HG02763 (cell line): ENCODE measurements around the gene COPS7B.

Source experiments
- ATAC-seq: cut with Tn5 transposase; IDR thresholded peaks from one replicate; pipeline ENCODE4 v1.9.1; 2021; ENCODE audit warnings: mild to moderate bottlenecking, moderate library complexity; ENCODE audit not compliant: unreplicated experiment

Gene COPS7B

GRCh38 chr2:231785413-231785812 lies 832 bp upstream of the COPS7B start:
- no peak for ATAC-seq

- no peak for ATAC-seq
Measured at GRCh38 chr2:231785822-231786176, 446 bp upstream of the COPS7B start.

GRCh38 chr2:231786917-231787292 lies 660 bp downstream of the COPS7B start:
- ATAC-seq: no peak

GRCh38 chr2:231791107-231791506 lies 4.9 kb downstream of the COPS7B start:
- ATAC-seq: no peak

- ATAC-seq: no peak
Measured at GRCh38 chr2:231794383-231794782, 8.1 kb downstream of the COPS7B start.

- ATAC-seq: no peak
Measured at GRCh38 chr2:231795525-231796327, 9.5 kb downstream of the COPS7B start.

GRCh38 chr2:231800493-231801091 lies 14.3 kb downstream of the COPS7B start:
- ATAC-seq: no peak

GRCh38 chr2:231803501-231804138 lies 17.4 kb downstream of the COPS7B start:
- ATAC-seq: no peak

GRCh38 chr2:231807020-231807419 lies 20.8 kb downstream of the COPS7B start:
- no peak for ATAC-seq

GRCh38 chr2:231810905-231811304 lies 24.7 kb downstream of the COPS7B start:
- no peak for ATAC-seq

- ATAC-seq: no peak
Measured at GRCh38 chr2:231816327-231817026, 30.2 kb downstream of the COPS7B start.

GRCh38 chr2:231819447-231820042 lies 33.3 kb downstream of the COPS7B start:
- no peak for ATAC-seq

GRCh38 chr2:231820786-231821303 lies 34.6 kb downstream of the COPS7B start:
- no peak for ATAC-seq

- ATAC-seq: no peak
Measured at GRCh38 chr2:231821908-231822307, 35.7 kb downstream of the COPS7B start.

- ATAC-seq: no peak
Measured at GRCh38 chr2:231853105-231853504, 66.9 kb downstream of the COPS7B start.

GRCh38 chr2:231854616-231855125 lies 68.4 kb downstream of the COPS7B start:
- ATAC-seq: no peak

GRCh38 chr2:231856959-231857358 lies 70.7 kb downstream of the COPS7B start:
- ATAC-seq: no peak
